GM12891 (cell line): ENCODE measurements around the gene MPO.

ENCODE experiments used
- PAX5 ChIP-seq: IDR thresholded peaks from 2 replicates; pipeline ENCODE4 v1.6.1; 2011; ENCODE audit warnings: low read length, moderate library complexity, mild to moderate bottlenecking; ENCODE audit not compliant: insufficient read depth, severe bottlenecking
- POLR2A ChIP-seq: IDR thresholded peaks from 2 replicates; pipeline ENCODE4 v1.6.1; 2011; ENCODE audit warnings: low read depth, low read length, control low read depth
- POLR2AphosphoS5 ChIP-seq: IDR thresholded peaks from 2 replicates; pipeline ENCODE4 v1.6.1; 2011; ENCODE audit warnings: low read depth, low read length, control low read depth
- POU2F2 ChIP-seq: IDR thresholded peaks from 2 replicates; pipeline ENCODE4 v1.6.1; 2011; ENCODE audit warnings: low read depth, mild to moderate bottlenecking, control low read depth, low read length, moderate library complexity
- TAF1 ChIP-seq: IDR thresholded peaks from 2 replicates; pipeline ENCODE4 v1.6.1; 2011; ENCODE audit warnings: low read depth, low read length, control low read depth

DNA sequence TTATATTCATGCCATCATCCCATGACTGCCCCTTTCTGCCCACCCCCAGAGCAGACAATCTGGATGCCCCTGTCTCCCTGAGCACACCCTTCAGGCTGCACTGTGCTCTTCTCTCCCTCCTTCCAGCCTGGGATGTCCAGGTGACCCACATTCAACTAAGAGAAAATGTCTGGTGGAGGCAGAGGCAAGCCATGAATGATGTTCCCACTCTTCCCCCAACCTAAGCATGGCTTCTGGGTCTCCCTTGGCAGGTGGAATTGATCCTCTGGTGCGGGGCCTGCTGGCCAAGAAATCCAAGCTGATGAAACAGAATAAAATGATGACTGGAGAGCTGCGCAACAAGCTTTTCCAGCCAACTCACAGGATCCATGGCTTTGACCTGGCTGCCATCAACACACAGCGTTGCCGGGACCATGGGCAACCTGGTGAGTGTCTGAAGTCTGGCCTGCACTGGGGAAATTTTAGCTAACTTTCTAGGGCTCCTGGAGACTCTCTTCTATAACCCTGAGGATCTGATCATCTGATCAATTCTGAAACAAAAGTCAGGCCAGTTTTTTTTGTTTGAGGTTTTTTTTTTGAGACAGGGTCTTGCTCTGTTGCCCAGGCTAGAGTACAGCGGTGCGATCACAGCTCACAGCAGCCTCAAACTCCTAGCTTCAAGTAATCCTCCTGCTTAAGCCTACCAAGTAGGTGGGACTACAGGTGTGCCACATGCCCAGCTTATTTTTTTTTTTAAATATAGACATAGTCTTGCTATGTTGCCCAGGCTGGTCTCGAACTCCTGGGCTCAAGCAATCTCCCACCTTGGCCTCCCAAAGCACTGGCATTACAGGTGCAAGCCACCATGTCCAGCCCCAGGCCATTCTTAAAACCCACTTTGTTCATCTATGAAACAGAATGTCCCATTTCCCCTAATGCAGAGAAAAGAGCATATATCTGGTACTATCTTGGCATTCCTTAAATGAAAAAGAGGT lies 14.5 kb downstream of the MPO start:
- TF ChIP-seq POLR2A (no peak), POLR2AphosphoS5 (no peak), PAX5 (no peak), POU2F2 (no peak), TAF1 (no peak)
